NCI-H146 treated with DMSO at 0.1 percent for 48 hours (cell line): ENCODE results near the gene MGA.

ENCODE experiments used
- DNase-seq: peaks from one replicate; lab custom pipeline; 2025; ENCODE audit not compliant: unreplicated experiment; lab: John Stamatoyannopoulos, UW

The MGA gene

GRCh38 chr15:41804916-41805666 is 144.9 kb downstream of the MGA start:
- DNase-seq: no peak

- DNase-seq: no peak
These were observed 145.5 kb downstream of the MGA start for GRCh38 chr15:41805711-41806110.

GRCh38 chr15:41806291-41807181 is 146.3 kb downstream of the MGA start:
- DNase-seq: no peak

- no peak for DNase-seq
These were observed 148.9 kb downstream of the MGA start for GRCh38 chr15:41809121-41809520.

- no peak for DNase-seq
These were observed 149.5 kb downstream of the MGA start for GRCh38 chr15:41809526-41810220.

DNA sequence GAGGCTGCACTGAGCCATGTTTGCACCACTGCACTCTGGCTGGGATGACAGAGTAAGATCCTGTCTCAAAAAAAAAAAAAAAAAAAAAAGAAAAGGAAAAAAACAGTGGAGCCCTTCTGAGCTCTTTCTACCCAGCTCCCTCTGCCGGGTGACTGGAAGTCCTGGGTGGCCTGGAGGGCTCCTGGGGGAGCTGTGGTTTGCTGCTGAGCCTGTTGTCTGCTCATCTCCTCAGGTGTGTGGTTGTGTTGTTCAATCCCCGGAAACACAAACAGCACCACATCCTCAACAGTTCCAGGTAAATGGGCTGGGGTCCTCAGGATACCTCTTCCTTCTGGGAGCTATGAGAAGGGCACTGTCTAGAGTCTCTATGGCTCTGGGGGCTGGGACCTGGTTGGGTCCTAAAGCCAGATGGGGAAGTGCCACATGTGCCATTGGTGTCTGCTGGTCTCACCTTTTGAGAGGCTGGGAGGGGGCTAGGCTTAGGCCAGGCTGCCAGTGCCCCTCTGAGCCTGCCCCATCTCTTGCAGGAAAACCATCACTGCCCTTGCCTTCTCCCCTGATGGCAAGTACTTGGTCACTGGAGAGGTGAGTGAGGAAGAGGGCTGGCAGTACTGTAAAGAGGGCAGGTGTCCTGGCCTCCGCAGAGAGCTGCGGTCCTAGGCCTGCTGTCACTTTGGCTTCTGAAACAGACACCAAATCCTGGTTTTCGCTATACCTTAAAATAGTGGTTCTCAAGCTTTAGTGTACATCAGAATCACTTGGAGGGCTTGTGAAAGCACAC is 150.6 kb downstream of the MGA start:
- no peak for DNase-seq

DNA sequence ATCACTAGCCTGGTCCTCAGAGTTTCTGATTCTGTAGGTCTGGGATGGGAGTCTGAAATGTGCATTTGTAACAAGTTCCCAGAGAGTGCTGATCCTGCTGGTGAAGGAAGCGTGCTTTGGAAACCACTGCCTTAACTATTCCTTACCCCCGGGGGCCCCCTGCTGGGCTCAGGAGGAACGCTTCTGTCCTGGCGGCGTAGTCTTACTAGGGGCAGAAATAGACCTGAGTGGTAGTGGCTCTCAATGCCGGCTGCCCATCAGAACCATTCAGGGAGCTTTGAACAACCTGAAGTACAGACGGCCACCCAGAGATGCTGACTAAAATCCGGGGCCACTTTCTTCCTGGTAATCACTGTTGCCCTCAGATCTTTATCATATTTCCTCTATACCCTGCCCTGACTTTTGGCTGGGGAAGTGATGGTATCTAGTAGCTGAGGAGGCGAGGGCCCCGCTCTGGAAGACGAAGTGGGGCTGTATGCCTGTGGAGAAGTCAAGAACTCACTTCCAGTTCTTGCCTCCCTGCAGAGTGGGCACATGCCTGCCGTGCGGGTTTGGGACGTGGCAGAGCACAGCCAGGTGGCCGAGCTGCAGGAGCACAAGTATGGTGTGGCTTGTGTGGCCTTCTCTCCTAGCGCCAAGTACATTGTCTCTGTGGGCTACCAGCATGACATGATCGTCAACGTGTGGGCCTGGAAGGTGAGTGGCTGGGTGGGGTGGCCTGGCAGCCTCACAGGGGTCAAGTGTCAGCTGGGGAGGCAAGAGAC is 151.4 kb downstream of the MGA start:
- DNase-seq: peak; percentile 0

DNA sequence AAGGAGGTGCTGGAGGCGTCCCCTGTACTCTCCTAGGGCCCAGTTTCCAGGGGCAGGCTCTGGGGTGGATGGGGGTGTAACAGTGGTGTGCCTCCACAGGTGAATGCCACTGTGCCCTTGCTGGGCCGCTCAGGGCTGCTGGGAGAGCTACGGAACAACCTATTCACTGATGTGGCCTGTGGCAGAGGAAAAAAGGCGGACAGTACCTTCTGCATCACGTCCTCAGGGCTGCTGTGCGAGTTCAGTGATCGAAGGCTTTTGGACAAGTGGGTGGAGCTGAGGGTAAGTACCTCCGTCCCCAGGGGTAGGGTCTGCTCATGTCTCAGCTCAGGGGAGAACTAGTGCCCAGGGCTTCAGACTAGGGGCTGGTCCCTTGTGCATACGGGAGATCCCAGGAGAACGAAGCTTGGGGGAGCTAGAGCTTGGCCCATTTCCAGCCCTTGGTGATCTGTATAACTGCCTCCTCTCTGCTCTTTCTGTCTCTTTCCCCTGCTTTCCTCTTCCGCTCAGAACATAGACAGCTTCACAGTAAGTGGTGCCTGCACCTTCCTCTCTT is 152.7 kb downstream of the MGA start:
- no peak for DNase-seq

DNA sequence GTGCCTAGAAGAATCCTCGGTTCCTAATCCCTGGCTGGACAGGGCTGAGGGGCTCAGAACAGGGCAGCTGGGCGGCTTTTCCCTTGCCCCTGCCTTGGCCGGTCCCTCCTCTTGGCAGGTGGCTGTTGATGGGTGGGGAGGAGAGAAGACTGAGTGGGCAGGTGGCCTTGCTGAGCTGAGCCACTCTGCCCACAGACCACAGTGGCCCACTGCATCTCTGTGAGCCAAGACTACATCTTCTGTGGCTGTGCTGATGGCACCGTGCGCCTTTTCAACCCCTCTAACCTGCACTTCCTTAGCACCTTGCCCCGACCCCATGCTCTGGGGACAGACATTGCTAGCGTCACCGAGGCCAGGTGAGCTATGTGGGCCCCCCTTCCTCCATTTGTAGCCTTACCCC is 153.2 kb downstream of the MGA start:
- no peak for DNase-seq

DNA sequence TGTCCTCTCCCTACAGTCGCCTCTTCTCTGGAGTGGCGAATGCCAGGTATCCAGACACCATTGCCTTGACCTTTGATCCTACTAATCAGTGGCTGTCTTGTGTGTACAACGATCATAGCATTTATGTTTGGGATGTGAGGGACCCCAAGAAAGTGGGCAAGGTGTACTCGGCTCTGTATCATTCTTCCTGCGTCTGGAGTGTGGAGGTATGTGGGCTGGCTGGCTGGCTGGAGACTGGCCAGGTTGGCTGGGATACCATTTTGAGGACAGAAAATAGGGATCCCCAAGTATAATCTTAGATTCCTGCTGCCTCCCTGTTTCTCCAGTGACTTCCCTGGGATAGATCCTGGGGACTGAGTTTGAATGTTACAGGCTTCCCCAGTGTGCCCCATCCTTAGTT is 154.3 kb downstream of the MGA start:
- DNase-seq: no peak

DNA sequence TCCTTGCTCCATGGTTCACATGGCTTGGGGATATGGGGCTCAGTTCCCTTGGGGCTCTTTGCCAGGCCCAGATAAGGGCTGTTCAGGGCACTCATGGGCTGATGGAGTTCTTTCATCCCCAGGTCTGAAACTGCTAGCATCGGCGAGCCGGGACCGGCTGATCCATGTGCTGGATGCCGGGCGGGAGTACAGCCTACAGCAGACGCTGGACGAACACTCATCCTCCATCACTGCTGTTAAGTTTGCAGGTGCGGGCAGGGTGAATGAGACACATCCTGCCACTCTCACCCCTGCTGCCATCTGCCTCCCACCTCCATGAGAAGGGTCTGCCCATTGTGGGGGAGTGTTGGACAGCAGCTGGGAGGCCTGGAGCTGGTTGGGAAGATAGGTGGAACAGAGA is 156.6 kb downstream of the MGA start:
- no peak for DNase-seq

DNA sequence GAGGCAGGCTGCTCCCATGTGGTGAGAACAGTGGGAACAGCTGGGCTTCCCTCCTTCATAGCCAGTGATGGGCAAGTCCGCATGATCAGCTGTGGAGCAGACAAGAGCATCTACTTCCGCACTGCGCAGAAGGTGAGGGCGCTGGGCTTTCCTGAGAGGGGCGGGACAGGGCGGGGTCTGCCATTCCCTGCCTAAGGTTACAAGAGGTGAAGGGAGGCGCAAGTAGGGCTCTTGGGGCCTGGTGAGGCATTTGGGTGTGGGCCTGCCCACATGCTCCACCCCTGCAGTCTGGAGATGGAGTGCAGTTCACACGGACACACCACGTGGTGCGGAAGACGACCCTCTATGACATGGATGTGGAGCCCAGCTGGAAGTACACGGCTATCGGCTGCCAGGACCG is 157.1 kb downstream of the MGA start:
- no peak for DNase-seq

DNA sequence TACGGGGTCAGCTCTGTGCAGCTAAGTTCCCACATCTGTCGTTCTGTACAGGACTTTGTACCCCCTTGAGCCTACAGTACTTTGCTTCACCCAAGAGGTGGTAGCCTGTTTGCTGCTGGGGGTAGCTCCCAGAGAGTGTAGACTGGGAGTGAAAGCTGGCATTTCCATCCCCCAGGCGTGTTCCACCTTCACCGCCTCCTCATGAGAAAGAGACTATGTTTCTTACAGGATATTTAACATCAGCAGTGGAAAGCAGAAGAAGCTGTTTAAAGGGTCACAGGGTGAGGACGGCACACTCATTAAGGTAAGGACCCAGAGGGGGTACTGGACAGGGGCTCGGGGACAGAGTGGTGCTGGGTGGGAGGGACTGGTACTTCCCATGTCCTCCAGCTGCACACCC is 157.6 kb downstream of the MGA start:
- DNase-seq: no peak

- no peak for DNase-seq
These were observed 159.3 kb downstream of the MGA start for GRCh38 chr15:41819455-41820050.

- DNase-seq: no peak
These were observed 160.7 kb downstream of the MGA start for GRCh38 chr15:41820791-41821423.

DNA sequence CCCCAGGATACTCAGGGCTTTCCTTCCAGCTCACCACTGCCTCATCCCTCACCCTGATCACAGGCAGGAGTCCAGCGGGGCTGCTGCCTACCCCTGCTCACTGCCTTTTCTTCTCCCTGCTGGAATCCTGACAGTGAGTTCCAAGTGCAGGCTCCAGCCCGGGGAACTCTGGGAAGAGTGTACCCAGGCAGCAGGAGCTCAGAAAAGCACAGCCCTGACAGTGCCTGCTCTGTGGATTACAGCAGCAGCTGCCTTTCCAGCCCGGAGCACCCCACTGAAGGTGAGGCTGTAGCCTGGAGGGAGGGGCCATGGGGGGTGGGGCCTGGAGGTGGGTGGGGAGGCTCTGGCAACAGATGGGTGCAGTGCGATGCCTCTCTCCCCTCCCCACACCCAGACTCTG is 161.6 kb downstream of the MGA start:
- no peak for DNase-seq

- no peak for DNase-seq
These were observed 162.3 kb downstream of the MGA start for GRCh38 chr15:41822471-41822870.
